ENCODE measurements around the gene RAP1A.
"Not testable (repeated sequence)": the region's sequence is repeated elsewhere in the genome, so short reads cannot be mapped to it uniquely, and the experiment has no call there.

- TF ChIP-seq CTCF (conservative IDR thresholded peaks at IDR 0.05; ENCODE audit: low read length); EZH2phosphoT487 (IDR thresholded peaks at IDR 0.05; ENCODE audit: borderline replicate concordance): not testable (repeated sequence)
Observed at GRCh38 chr1:111632771-111633170, 13.2 kb downstream of the RAP1A start.
